Ureter (tissue), 1 donor: ENCODE measurements around the gene SLC7A1. TPM values are rescaled to one million over a fixed set of nuclear protein-coding genes. Genes with fewer than 3 reads are reported as not detected.
A peak's percentile ranks its signal among the peaks of the same experiment; 100 is the strongest.

Experiments used
- DNase-seq: peaks from one replicate; pipeline ENCODE4 v3.0.0-alpha.2; 2020; ENCODE audit warnings: low spot score
- total RNA-seq: library from RNA; stranded (reverse); gene quantifications from one replicate; pipeline ENCODE4 v1.2.4, GENCODE V29; 2023
- donor health status: DM: yes; HTN: yes; CAD: no.

Gene SLC7A1
- total RNA-seq, 1 donor from 2014 or later = 84.8 TPM

DNA sequence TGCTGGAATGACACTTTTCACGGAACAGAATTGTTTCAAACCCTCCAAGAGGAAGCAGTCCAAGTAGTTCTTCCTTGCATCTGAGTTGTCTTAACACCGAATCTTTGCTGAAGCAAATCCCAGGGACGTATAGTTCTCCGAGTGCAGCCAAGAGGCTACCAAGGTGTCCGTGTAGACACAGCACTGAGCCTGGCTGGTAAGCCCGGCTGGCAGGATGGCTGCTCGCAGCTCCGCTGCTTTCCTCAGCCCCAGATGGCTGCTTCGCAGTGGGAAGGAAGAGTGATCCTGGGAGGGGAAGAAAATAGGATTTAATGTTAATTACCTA is 105.0 kb downstream of the SLC7A1 start:
- DNase-seq = no peak

DNA sequence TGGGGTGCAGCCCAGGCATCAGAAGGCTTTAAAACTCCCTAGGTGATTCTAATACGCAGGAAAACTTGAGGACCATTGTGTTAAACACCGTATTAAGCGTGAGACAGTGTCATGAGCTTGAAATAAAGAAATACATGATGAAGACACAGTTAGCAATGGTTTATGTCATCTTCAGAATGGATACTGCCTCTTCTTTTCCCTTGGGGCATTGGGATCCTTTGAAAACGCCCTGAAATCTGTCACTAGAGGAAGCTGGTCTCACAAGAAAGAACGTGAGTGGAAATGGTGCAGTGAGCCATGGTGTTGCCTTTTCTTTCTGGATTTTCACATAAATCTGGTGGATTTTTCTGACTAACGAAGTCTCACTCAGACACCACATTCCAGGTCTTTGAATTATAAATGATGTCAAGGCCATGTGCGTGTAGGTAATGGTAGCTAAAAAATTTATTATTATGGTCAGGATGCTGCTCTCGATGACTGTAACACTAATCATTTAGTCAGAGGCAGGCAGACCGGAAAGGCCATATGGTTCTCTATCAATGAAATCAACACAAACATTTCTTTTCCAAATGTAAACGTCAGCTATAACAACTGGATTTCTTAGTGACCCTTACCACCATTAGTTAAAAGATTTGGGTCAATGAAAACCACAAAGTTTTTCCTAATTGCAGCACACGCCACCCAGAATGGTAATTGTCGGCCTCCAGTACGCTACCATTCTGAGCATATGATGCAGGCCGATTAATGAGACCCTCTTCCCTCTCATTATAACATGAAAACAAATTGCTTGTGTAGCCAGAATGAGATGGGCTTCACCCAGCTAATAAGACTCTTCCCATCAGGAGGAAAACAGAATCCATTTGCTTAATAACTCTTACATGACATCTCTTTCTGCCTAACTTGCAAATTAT is 105.6 kb downstream of the SLC7A1 start:
- no peak for DNase-seq

DNA sequence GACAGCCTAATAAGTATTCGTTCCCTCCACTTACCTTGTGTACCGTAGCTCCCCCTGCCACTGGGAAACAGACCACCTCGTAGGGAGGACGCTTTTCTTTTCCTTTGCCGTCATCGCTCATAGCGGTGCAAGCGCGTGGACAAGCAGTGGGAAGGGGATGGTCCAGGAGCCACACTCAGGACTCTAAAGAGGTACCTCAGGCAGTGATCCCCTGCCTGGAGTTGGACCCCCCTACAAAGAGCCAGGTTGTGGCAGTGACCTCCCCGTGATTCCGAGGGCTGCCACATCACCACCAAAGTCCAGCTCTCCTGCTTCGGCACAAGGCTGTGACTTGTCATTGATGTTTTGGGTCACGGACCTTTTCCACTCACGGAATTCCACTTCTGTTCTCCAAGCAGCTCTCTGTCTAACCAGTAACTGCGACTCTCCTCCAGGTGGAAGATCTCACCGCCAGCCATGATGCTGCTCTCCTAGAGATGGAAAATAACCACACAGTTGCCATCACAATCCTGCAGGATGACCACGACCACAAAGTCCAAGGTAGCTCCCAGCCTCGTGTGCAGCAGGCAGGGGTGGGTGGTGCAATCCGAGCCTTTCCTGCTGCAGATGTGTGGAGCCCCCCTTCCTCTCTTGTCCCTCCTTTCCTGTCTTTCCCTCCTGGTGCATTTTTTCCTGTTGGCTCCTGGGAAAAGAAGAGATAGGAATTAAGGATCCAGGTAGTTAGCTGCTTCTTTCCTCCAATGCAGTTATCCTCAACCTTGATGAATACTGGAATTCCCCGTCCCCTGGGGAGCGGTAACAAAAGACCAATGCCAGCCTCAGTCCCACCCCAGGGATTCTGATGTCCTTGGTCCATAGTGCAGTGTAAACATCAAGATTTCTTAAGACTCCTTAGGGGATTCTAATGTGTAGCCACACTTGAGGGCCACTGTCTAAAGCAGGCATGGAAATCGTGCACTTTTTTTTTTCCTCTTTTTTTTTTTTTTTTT is 107.7 kb downstream of the SLC7A1 start:
- DNase-seq = no peak

DNA sequence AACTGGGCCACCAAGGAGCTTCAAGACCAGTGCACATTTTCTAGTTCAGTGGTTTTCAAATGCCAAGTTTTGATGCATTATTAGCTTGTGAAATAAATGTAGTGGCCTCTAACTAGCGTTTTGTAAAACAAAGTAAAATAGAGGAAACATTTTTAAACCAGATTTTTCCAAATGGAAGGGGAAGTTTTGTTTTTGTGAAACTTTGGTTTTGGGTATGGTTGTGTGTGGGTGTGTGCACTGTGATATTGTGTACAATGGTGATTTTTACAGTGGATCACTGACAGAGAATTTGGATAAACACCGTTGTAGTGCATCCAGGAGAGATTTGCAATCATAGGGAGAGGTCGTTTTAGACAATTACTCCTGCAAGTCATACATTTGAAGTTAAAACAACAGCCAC is 108.9 kb downstream of the SLC7A1 start:
- no peak for DNase-seq

DNA sequence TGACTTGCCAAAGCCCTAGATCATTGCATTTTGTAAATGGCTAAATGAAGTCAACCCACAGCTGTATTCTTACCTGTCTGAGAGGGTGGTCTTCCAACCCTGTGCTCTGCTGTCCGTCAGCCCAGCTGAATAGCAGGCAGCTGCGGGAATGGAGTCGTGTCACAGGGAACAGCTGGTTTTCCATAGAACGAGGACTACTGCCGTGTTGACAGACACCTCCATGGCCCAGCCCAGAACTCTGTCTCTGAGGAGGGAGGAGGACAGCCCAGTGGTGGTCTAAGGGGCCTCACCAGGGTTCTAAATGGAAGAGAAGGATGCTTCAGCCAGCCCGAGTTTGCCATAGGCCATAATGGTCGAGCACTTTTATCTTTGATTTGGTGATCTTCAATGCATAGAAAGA is 110.7 kb downstream of the SLC7A1 start:
- no peak for DNase-seq

DNA sequence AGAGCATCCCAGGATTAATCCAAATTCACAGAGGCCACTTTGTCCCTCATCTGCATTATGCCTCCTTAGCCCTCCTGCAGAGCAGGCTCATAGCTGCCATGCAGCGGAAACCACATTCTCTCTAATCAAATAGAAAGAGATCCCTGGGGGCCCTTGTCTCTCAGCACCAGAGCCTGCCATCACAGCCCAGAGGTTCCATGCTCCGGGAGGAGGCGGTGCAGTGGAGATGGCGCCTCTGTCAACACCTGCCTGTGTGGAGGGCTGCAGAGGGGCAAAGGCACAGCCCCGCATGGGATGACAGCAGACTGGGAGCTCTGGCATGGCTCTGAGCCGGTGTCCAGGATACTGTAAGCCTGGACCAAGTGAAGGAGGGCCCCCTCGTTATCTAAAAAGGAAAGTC is 111.3 kb downstream of the SLC7A1 start:
- no peak for DNase-seq

DNA sequence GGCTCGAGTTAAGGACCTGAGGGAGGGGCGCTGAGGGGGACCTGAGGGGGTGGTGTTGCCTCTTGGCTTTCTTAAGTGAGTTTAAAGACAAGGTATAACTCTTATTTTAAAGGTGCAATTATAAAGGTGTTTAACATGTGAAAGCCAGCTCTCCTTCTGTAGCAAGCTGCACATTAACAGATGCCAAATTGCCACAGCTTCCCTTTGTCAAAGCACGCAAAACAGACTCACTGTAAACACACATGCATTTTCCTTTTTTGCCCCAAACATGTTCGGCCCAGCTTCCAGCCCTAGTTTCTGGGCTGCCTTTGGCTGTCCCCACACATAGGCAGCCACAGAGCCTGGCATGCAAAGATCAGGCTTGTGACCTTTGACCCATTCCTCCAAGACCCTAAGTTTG is 111.9 kb downstream of the SLC7A1 start:
- DNase-seq = no peak

DNA sequence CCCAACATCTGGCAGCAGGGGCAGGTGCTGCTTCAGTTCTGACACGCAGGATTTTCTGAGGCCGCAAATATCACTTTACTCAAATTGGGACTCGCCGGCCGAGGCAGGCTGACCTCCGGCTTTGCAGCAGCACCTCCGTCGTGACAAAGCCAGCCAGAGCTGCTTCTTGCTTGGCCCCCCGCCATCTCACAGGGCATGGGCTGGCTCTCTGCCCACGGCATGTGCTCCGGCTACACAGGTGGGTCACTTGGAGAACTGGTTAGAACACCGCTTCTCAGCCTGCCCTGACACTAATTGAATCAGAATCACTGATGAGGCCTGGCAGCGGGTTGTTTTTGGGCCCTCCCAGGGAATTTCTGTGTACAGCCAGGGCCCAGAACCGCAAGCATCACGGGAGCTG is 112.3 kb downstream of the SLC7A1 start:
- DNase-seq = peak; percentile 77

DNA sequence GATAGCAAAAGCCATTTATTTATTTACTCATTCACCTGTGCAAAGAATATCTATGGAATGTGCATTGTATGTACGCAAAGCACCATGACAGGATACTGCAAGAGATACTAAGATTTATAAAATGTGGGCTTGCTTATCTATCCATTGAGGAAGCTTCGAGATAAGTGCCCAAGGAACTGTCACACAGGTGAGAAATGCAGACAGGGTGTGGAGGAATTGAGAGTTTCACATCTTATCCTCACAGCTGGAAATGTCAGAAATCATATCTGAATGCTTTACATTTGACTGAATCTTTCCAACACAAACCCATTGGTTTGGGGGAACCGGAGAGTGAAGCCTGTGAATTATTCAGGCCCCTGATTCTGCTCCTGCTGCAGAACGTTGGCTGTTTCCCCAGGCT is 113.0 kb downstream of the SLC7A1 start:
- no peak for DNase-seq

DNA sequence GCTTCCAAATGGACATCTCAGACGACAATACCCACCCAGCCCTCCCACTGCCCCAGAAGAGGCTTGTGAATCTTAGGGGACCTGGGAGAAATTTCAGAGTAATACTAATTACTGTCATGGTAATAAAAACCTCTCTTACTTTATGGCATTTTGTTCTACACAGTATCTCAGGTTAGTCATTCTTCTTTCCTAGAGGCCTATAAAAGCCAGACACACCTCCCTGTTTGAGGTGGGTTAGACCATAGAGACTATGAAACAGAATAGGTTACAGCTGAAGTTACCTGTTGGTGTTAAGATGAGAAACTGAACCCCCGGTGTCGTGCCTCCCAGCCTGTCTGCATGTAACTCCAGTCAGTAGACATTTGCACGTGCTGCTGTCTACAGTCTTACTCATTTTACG is 113.9 kb downstream of the SLC7A1 start:
- DNase-seq = no peak

DNA sequence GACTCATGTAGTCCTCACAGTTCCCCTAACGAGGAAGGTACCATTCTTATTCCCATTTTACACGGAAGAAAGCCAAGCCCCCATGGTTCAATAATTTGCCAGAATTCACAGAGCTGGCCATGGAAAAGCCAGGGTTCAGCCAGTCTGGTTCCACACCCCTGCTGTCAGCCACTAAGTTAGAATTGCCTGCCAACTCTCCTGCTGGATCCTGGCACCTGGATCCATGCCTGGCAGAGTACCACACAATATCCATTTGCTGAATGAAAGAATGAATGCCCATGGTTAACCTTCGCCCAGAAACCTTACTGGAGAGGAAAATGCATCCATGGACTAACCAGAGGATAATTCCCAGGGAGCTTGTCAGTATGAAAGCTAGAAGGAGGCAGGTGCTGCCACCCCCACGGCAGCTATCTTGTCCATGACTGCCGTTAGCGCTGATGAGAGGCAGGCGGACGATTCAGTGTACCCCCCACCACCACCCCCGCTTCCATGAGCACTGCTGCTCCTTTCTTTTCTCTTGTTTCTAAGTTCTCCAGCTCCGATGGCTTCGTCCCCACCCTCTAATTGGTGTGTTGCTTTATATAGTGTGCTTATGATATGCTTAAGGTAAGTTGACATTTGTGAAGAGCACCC is 114.5 kb downstream of the SLC7A1 start:
- DNase-seq = no peak

DNA sequence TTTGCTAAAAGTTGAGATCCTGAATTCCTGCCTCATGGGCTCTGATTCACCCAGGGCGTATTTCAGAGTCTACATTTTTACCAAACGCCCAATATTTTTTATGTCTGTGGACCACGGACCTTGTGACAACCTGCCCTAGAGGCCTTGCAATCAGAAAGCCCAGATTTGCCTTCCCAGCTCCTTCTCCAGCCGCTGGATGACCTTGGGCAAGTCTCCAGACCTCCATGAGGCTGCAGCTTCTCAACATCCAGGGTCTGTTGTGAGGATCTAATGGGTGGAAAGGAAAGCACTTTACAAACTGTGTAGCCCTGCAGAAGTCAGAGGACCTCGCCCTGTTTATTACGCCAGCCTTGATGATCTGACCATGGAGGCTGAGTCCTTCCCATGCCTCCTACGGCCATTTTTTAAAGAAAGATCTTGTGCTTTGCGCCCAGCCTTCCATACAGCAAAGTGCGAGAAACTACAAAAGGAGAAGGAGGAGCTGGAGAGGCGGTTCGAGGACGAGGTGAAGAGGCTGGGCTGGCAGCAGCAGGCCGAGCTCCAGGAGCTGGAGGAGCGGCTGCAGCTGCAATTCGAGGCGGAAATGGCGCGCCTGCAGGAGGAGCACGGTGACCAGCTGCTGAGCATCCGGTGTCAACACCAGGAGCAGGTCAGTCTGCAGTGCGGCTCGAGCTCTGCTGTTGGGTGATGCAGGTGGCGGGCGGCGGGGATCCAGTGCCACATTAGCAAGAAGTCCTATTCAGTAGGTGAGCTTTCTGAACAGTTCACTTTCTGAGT is 115.6 kb downstream of the SLC7A1 start:
- DNase-seq = no peak

DNA sequence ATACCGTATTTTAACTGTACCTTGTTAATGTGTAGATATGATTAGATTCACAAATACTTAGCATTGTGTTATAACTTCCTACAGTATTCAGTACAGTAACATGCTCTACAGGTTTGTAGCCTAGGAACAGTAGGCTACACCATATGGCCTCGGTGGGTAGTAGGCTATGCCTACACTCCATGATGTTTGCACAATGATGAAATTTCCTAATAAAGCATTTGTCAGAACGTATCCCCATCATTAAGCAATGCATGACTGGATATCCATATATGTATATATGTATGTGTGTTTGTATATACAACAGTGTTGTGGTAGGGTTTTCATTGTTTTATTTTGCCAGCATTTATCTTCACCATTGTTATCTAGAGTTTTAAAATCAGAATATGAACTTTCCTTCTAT is 119.4 kb downstream of the SLC7A1 start:
- no peak for DNase-seq

DNA sequence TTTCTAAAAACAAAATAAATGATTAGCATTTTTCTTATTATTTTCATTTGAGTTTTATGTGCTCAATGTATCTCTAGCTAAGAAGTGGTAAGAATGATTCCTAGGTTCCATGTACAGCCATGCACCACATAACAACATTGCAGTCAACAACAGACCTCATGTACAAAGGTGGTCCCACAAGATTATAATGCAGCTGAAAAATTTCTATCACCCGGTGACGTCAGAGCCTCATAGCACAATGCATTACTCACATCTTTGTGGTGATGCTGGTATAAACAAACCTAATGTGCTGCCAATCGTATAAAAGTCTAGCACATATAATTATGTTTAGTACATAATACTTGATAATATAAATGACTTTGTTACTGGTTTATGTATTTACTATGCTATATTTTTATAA is 120.5 kb downstream of the SLC7A1 start:
- DNase-seq = no peak

DNA sequence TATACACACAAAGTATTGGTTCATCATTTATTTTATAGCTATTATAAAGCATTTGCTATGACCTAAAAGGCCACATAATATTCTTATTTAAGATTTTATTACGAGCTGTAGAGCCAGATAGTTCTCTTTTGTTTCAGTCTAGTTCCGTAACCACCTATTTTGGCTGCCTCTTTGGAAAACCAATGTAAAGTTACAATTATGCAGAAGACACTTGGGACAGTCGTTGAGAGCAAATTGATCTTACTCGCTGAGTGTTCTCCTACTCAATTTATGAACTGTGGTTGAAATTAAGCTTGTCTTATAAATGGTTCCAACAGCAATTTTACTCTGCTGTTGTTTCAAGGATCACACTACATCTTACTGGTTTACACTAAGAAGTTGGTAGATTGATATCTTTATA is 122.3 kb downstream of the SLC7A1 start:
- DNase-seq = no peak

DNA sequence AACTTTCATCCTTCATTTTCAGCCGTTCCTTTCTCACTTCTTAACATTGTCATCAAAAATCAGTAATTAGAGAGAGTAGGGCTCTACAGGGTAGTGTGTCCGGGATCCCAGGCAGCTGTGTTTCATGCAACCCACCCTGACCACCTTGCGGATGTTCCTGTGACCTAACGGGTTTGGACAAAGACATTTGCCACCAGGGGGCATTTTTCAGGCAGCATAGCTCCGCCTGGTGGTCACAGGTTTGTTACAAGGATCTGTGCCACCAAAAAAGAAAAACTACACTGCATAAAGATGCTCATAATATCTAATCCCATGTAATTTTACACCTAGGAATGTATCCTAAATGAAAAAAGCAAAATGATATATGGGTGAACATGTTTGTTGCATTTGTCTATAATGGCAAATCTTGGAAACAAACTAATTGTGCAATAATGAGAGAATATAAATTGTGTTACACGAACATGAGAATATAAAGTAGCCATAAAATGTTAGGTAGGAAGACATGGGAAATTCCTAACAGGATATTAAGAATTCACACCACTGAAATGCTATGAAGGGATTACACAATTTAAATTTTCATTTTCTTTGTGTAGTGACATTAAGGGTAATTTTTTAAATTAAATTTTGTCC is 123.0 kb downstream of the SLC7A1 start:
- DNase-seq = no peak

DNA sequence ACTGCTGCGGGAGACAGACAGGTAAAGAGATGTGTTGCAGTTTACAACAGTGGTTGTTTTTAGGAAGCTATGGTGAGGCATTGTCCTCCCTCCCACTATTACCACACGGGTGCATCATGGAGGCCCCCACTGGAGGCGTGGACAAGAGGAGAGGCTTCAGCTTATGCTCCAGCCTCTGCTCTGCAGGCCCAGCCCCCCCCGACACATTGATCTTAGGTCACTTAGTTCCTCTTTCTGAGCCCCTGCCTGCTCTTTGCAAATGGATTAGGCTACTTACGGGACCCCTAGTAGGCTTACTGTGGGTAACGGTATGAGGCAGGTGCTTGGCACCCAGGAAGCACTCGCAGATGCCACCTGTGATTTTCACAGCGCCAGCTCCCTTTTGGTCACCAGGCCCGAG is 123.9 kb downstream of the SLC7A1 start:
- no peak for DNase-seq

DNA sequence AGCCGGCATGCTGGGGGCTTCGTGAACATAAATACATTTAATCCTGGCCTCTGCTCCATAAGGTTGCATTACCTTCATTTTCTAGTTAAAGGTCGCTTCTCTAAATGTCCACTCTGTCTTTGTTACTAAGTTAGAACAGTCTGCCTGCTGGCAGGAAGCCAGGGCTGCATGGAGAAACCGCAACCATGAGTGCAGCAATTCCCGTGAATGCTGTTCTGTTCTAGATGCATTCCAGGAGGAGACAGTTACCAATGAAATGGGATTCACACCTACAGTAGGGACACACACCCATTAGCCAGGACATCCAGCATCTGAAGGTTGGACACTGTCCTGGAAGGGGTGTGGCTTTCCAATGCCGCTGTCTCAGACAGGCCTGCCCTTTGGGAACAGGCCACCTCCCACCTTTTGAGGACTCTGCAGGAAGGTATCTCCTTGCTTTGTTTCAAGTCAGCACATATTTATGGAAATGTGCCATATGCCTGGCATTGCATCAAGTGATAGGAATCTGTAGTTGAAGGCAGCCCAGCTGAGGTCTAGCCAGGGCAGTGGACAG is 129.7 kb downstream of the SLC7A1 start:
- no peak for DNase-seq

DNA sequence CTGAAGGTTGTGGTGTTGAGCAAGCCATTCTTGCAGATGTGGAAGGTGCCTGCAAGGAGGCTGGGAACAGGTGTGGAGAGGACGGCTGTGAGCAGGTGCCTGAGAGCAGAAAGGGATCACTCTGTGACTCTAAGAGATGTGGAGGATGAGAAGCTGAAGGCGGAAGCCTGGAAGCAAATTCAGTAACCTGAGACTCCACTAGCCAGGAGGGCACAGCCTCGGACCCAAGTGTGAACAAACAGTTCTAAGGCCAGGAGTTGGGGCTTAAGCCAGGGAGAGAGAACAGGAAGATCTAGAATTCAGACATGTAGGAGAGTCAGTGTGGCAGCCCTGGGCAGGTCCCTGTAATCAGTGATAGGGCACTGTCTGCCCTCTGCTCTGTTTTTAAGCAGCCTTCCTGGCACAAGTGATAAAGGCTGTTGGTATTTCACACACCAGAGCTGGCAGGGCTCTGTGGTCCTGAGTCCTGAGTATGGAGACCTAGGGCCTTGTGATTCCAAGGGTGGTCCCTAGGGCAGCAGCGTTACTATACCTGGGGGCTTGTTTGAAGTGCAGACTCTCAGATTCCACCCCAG is 131.3 kb downstream of the SLC7A1 start:
- DNase-seq = no peak

DNA sequence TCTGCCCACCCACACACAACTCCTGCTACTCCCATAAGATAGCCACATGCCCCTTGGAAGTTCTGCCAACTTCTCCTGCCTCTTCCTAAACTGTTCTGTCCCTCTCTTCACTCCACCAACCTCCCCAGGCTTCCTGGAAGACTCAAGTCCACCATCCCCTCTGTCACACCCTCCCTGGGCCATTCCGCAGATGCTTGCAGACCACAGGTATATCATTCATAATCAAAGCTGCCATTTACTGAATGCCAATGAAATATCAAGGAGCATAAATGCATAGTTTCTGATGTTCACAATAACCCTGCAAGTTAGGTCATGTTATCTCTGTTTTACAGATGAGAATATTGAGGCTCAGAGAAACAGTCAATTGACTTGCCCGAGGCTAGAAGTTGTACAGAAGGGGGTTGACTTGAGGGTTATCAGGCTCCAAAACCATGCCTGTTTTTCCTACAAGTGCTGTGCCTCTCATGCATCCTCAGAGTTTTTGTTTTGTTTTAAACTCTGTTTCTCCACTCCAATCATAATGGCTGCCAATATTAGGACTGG is 135.6 kb downstream of the SLC7A1 start:
- DNase-seq = no peak
